Glutamatergic neuron (in vitro differentiated cells): ENCODE results near the gene MDC1. TPM values are rescaled to one million over a fixed set of nuclear protein-coding genes. Genes with fewer than 3 reads are reported as not detected.

Experiments used
- DNase-seq: peaks from one replicate; pipeline ENCODE4 v3.0.0; 2022
- H3K27ac Mint-ChIP-seq: one replicate; pipeline ENCODE4 v1.8.0; 2020; ENCODE audit warnings: mild to moderate bottlenecking, mixed read lengths, inconsistent platforms; ENCODE audit not compliant: unreplicated experiment
- H3K27me3 Mint-ChIP-seq: one replicate; pipeline ENCODE4 v1.8.0; 2020; ENCODE audit warnings: mild to moderate bottlenecking, moderate library complexity, mixed read lengths, inconsistent platforms; ENCODE audit not compliant: unreplicated experiment
- H3K36me3 Mint-ChIP-seq: one replicate; pipeline ENCODE4 v1.8.0; 2020; ENCODE audit warnings: mild to moderate bottlenecking, mixed read lengths, inconsistent platforms; ENCODE audit not compliant: unreplicated experiment
- H3K4me1 Mint-ChIP-seq: one replicate; pipeline ENCODE4 v1.8.0; 2020; ENCODE audit warnings: mild to moderate bottlenecking, low read depth, mixed read lengths, inconsistent platforms; ENCODE audit not compliant: unreplicated experiment
- H3K4me3 Mint-ChIP-seq: one replicate; pipeline ENCODE4 v1.8.0; 2020; ENCODE audit warnings: mild to moderate bottlenecking, mixed read lengths, inconsistent platforms; ENCODE audit not compliant: unreplicated experiment
- H3K9me3 Mint-ChIP-seq: one replicate; pipeline ENCODE4 v1.8.0; 2020; ENCODE audit warnings: mild to moderate bottlenecking, moderate library complexity, mixed read lengths, inconsistent platforms; ENCODE audit not compliant: unreplicated experiment
- total RNA-seq: library from RNA; stranded (reverse); fragmentation: NEBNext Ultra II Directional; extraction: Animal tissue kit (Norgen Biotek cat#: 25700); gene quantifications from one replicate; pipeline ENCODE4 v1.2.1, GENCODE V29; 2021; ENCODE audit not compliant: unreplicated experiment
- TF ChIP-seq, protein P1 (sequence below): fragments of 200-600 bp; sonication (generic); IDR thresholded peaks from one replicate; pipeline ENCODE4 v1.5.0; 2021; ENCODE audit not compliant: partially characterized antibody, unreplicated experiment

MDC1 gene
- total RNA-seq, 1 donor from 2014 or later = 50.4 TPM

DNA sequence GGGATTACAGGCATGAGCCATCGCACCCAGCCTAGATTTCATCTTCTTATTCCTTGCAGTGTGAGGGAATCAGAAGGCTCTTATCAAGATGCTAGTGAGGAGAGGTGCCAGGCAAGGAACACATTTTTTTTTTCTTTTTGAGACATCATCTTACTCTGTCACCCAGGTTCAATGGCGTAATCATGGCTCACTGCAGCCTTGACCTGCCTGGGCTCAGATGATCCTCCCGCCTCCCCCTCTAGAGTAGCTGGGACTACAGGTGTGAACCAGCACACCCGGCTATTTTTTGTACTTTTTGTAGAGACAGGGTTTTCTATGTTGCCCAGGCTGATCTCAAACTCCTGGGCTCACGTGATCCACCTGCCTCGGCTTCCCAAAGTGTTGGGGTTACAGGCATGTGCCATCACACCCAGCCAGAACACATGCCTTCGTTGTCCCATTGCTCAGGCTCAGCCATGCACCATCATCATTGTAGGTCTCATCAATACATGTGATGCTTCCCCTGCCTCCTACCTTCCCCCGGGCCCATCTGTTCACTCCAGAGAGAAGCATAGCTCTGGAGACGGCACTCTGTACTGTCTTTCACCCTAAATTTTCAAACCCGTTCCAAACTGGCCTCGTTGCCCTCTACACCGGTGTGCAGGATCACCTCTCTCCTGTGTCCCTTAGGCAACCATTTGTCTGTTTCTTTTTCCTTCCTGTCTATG is 15.3 kb upstream of the MDC1 start:
- H3K4me3 Mint-ChIP-seq = peak overlapping the region; percentile 79
- peaks cover 4% of the 10 kb centered on the region for H3K36me3 Mint-ChIP-seq
- H3K27me3 Mint-ChIP-seq = peaks cover 12% of the 10 kb centered on the region
- H3K27ac Mint-ChIP-seq = peak overlapping the region; percentile 75
- TF ChIP-seq, protein P1, sequence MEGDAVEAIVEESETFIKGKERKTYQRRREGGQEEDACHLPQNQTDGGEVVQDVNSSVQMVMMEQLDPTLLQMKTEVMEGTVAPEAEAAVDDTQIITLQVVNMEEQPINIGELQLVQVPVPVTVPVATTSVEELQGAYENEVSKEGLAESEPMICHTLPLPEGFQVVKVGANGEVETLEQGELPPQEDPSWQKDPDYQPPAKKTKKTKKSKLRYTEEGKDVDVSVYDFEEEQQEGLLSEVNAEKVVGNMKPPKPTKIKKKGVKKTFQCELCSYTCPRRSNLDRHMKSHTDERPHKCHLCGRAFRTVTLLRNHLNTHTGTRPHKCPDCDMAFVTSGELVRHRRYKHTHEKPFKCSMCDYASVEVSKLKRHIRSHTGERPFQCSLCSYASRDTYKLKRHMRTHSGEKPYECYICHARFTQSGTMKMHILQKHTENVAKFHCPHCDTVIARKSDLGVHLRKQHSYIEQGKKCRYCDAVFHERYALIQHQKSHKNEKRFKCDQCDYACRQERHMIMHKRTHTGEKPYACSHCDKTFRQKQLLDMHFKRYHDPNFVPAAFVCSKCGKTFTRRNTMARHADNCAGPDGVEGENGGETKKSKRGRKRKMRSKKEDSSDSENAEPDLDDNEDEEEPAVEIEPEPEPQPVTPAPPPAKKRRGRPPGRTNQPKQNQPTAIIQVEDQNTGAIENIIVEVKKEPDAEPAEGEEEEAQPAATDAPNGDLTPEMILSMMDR = no peak
- peaks cover 17% of the 10 kb centered on the region for H3K4me1 Mint-ChIP-seq
- no peak for DNase-seq
- peaks cover 15% of the 10 kb centered on the region for H3K9me3 Mint-ChIP-seq

DNA sequence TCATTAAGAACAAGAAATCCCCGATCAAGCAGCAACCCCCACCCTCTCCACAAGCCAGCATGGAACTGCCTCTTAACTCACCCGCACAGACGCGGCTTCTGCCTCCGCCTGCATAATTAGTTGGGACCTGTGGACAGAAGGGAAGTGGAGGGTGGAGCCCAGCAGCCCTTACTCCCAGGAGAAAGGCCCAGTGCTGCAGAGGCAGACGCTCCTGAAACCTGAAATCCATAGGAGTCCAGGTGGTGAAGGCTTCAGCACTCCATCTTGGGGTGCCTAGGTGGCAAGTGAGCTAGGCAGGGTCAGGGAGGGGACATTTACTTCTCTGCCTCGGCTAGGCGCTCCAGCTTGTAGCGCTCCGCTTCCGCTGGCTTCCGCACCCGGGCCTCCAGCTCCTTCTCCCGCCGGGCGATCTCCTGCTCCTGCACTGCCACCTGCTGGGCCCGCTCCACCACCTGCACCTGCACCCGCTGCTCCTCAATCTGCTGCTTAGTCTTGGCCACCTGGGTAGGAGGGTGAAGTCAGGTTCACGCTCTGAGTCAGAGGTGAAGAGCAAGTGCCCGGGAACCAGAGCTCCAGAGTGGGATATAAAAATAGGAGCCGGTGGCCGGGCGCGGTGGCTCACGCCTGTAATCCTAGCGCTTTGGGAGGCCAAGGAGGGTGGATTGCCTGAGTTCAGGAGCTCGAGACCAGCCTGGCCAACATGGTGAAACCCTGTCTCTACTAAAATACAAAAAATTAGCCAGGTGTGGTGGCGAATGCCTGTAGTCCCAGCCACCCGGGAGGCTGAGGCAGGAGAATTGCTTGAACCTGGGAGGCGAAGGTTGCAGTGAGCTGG is 13.7 kb upstream of the MDC1 start:
- peak overlapping the region; percentile 82 for H3K4me3 Mint-ChIP-seq
- H3K36me3 Mint-ChIP-seq = no peaks in the 10 kb centered on the region
- DNase-seq = peak; percentile 85
- TF ChIP-seq, protein P1 = peak; percentile 61
- H3K9me3 Mint-ChIP-seq = peaks cover 12% of the 10 kb centered on the region
- H3K27me3 Mint-ChIP-seq = peaks cover 12% of the 10 kb centered on the region
- H3K27ac Mint-ChIP-seq = peak overlapping the region; percentile 97
- peaks cover 17% of the 10 kb centered on the region for H3K4me1 Mint-ChIP-seq

- Mint-ChIP-seq H3K9me3 (peaks cover 26% of the 10 kb centered on the region), H3K27ac (peak overlapping the region; percentile 59), H3K27me3 (peaks cover 23% of the 10 kb centered on the region), H3K4me3 (peak overlapping the region; percentile 30), H3K4me1 (peaks cover 39% of the 10 kb centered on the region), H3K36me3 (no peaks in the 10 kb centered on the region)
- no peak for DNase-seq
- TF ChIP-seq, protein P1 = no peak
Measured at GRCh38 chr6:30727920-30728553, 11.0 kb upstream of the MDC1 start.

- H3K27me3 Mint-ChIP-seq = peaks cover 28% of the 10 kb centered on the region
- no peak overlapping the region for H3K27ac Mint-ChIP-seq
- H3K4me1 Mint-ChIP-seq = peaks cover 38% of the 10 kb centered on the region
- DNase-seq = no peak
- H3K9me3 Mint-ChIP-seq = peaks cover 38% of the 10 kb centered on the region
- H3K36me3 Mint-ChIP-seq = peaks cover 7% of the 10 kb centered on the region
- H3K4me3 Mint-ChIP-seq = no peak overlapping the region
- TF ChIP-seq, protein P1 = no peak
Measured at GRCh38 chr6:30726506-30727413, 9.7 kb upstream of the MDC1 start.
